ENCODE results near the gene ARL5A. TPM values are rescaled to one million over a fixed set of nuclear protein-coding genes. Genes with fewer than 3 reads are reported as not detected.

ARL5A gene
- total RNA-seq, 1 donor from 2014 or later: 30.3 TPM

DNA sequence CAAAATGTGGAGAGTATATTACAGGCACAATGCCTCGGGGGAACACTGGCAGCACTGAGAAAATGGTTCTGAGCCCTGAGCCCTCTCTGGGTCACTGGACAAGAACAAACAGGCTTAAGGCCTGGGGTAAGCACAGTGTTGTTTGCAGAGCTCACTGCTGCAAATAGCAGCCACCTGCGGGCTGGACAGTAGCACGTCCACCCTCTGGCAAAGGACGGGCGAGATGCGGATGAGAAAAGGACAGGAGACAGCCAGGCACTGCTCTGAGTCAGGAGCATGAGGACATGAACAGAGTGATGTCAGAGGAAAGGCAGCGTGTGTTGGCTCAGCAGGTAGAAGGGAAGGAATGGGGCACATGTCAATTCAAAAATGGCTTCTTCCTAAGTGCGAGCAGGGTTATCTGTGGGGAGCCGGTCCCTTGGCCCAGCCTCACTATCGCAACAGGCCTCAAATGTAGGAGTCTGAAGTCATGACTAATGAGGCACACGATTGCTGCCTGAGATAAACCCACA lies 68.0 kb downstream of the ARL5A start:
- Mint-ChIP-seq H3K27me3 (ENCODE audit: unreplicated experiment) (no peaks in the 10 kb centered on the region), H3K9me3 (ENCODE audit: unreplicated experiment) (peaks cover 2% of the 10 kb centered on the region), H3K4me3 (ENCODE audit: unreplicated experiment) (no peak overlapping the region), H3K36me3 (ENCODE audit: unreplicated experiment) (no peaks in the 10 kb centered on the region), H3K27ac (ENCODE audit: unreplicated experiment) (peak overlapping the region; percentile 11), H3K4me1 (ENCODE audit: low read depth, unreplicated experiment) (peaks cover 46% of the 10 kb centered on the region)
- TF ChIP-seq, protein P1, sequence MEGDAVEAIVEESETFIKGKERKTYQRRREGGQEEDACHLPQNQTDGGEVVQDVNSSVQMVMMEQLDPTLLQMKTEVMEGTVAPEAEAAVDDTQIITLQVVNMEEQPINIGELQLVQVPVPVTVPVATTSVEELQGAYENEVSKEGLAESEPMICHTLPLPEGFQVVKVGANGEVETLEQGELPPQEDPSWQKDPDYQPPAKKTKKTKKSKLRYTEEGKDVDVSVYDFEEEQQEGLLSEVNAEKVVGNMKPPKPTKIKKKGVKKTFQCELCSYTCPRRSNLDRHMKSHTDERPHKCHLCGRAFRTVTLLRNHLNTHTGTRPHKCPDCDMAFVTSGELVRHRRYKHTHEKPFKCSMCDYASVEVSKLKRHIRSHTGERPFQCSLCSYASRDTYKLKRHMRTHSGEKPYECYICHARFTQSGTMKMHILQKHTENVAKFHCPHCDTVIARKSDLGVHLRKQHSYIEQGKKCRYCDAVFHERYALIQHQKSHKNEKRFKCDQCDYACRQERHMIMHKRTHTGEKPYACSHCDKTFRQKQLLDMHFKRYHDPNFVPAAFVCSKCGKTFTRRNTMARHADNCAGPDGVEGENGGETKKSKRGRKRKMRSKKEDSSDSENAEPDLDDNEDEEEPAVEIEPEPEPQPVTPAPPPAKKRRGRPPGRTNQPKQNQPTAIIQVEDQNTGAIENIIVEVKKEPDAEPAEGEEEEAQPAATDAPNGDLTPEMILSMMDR (IDR thresholded peaks at IDR 0.05; ENCODE audit: partially characterized antibody, unreplicated experiment): no peak
- DNase-seq: no peak

DNA sequence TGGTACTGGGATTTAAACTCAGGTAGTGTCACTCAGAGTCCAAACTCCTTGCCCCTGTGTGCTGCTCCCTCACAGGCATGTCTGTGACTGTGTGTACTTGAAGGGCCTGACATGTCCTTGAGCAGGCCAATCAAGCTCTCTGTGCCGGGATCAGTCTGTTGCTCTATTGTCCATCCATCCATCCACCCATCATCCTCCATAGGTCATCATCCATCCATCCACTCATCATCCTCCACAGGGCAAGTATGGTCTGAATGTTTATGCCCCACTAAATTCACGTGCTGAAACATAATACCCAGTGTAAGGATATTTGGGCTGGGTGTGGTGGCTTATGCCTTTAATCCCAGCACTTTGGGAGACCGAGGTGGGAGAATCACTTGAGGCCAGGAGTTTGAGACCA lies 69.5 kb downstream of the ARL5A start:
- H3K4me1 Mint-ChIP-seq (ENCODE audit: low read depth, unreplicated experiment): peaks cover 36% of the 10 kb centered on the region
- no peak overlapping the region for H3K4me3 Mint-ChIP-seq (ENCODE audit: unreplicated experiment)
- peaks cover 2% of the 10 kb centered on the region for H3K9me3 Mint-ChIP-seq (ENCODE audit: unreplicated experiment)
- H3K36me3 Mint-ChIP-seq (ENCODE audit: unreplicated experiment): no peaks in the 10 kb centered on the region
- no peak overlapping the region for H3K27ac Mint-ChIP-seq (ENCODE audit: unreplicated experiment)
- TF ChIP-seq, protein P1 (IDR thresholded peaks at IDR 0.05; ENCODE audit: partially characterized antibody, unreplicated experiment): no peak
- no peaks in the 10 kb centered on the region for H3K27me3 Mint-ChIP-seq (ENCODE audit: unreplicated experiment)
- DNase-seq: no peak

DNA sequence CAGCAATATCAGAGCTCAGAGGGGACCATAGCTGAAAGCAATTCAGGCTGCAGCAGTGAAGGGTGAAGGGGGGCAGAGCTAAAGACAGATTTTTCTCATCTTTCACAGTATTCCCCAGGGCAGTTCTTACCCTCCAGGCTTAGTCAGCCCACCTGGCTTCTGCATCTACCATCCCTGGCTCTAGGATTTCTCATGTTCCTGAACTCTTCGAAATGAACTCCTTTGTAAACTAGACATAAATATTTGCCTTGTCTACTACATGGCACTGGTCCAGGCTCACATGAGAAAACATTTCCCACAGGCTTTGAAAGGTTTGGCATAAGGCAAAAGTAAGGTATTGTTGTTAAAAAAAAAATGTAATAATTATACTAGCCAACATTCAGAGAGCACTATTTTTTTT lies 70.4 kb downstream of the ARL5A start:
- H3K27me3 Mint-ChIP-seq (ENCODE audit: unreplicated experiment): no peaks in the 10 kb centered on the region
- H3K9me3 Mint-ChIP-seq (ENCODE audit: unreplicated experiment): peaks cover 2% of the 10 kb centered on the region
- H3K36me3 Mint-ChIP-seq (ENCODE audit: unreplicated experiment): no peaks in the 10 kb centered on the region
- TF ChIP-seq, protein P1 (IDR thresholded peaks at IDR 0.05; ENCODE audit: partially characterized antibody, unreplicated experiment): no peak
- no peak for DNase-seq
- no peak overlapping the region for H3K27ac Mint-ChIP-seq (ENCODE audit: unreplicated experiment)
- H3K4me1 Mint-ChIP-seq (ENCODE audit: low read depth, unreplicated experiment): peaks cover 27% of the 10 kb centered on the region
- no peak overlapping the region for H3K4me3 Mint-ChIP-seq (ENCODE audit: unreplicated experiment)

DNA sequence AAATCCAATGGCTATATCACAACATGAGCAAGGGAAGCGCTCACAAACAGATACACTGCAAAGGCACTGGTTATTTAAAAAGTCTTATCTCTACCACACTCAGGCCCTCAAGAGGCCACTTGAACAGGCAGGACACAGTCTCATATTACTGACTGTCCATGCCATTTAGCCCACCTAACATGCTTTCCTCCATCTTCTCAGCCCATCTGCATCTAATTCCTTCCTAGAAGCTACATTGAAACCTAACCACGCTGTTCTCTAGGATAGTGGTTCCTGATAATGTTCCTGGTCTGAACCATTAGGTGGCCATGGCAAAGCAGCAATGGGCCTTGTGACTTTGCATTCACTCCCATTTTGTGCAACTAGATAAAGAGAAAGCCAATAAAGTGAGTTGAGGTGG lies 71.4 kb downstream of the ARL5A start:
- TF ChIP-seq, protein P1 (IDR thresholded peaks at IDR 0.05; ENCODE audit: partially characterized antibody, unreplicated experiment): no peak
- DNase-seq: no peak
- Mint-ChIP-seq H3K27me3 (ENCODE audit: unreplicated experiment) (no peaks in the 10 kb centered on the region), H3K4me1 (ENCODE audit: low read depth, unreplicated experiment) (peaks cover 24% of the 10 kb centered on the region), H3K9me3 (ENCODE audit: unreplicated experiment) (peaks cover 2% of the 10 kb centered on the region), H3K27ac (ENCODE audit: unreplicated experiment) (no peak overlapping the region), H3K4me3 (ENCODE audit: unreplicated experiment) (no peak overlapping the region), H3K36me3 (ENCODE audit: unreplicated experiment) (no peaks in the 10 kb centered on the region)

DNA sequence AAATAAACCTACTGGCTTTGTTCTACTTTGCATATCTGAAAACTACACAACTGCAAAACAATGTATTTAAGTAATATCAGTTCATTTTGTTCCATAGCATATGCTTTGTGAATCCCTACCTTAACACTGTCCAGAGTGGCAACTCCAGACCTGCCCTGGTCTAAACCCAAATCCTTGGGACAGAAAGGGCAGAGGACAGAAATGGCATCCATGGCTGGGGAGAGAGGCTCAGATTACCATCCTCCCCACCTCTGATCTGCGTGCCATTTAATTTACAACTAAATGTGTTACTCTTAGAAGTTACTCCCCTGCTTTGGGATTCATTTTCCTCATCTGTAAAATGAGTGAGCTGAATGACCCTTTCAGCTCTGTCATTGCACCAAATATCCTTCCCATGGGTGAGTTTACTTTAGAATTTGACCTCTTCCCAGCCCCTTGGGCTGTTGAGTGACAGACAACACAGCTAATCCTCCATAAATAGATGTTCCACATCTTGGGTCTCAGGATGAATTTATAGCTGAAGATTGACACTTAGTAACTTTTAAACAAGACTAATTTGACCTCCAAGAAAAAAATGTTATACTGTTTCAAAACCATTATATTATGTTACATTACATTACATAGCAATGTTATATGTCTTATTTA lies 73.8 kb downstream of the ARL5A start:
- no peaks in the 10 kb centered on the region for H3K36me3 Mint-ChIP-seq (ENCODE audit: unreplicated experiment)
- TF ChIP-seq, protein P1 (IDR thresholded peaks at IDR 0.05; ENCODE audit: partially characterized antibody, unreplicated experiment): no peak
- H3K27me3 Mint-ChIP-seq (ENCODE audit: unreplicated experiment): no peaks in the 10 kb centered on the region
- H3K4me3 Mint-ChIP-seq (ENCODE audit: unreplicated experiment): no peak overlapping the region
- H3K4me1 Mint-ChIP-seq (ENCODE audit: low read depth, unreplicated experiment): peaks cover 15% of the 10 kb centered on the region
- H3K27ac Mint-ChIP-seq (ENCODE audit: unreplicated experiment): no peak overlapping the region
- no peak for DNase-seq
- H3K9me3 Mint-ChIP-seq (ENCODE audit: unreplicated experiment): no peaks in the 10 kb centered on the region
